Measurements from ENCODE around the gene RHBDL3. TPM values are rescaled to one million over a fixed set of nuclear protein-coding genes. Genes with fewer than 3 reads are reported as not detected.
"Not testable (repeated sequence)": the region's sequence is repeated elsewhere in the genome, so short reads cannot be mapped to it uniquely, and the experiment has no call there.

The RHBDL3 gene
- total RNA-seq, 6 donors from 2014 or later, result 0.47 to 1.2 TPM; not detected in 4

- H3K4me1 ChIP-seq, result peaks cover 0 to 6% (median 1%) of the 10 kb centered on the region in 4 donors
- DNase-seq (no peak), ATAC-seq (ENCODE audit: low FRiP score in 2 of 2) (peak in 1 of 2 donors; percentile 57)
- no peaks in the 10 kb centered on the region for H3K27me3 ChIP-seq
- WGBS, 2 donors, result 79 to 92% methylated on average over 4 of the region's 4 CpGs
- H3K9me3 ChIP-seq, result no peaks in the 10 kb centered on the region
- no peak for TF ChIP-seq POLR2AphosphoS5 (IDR thresholded peaks at IDR 0.05)
- no peak for TF ChIP-seq EP300 (IDR thresholded peaks at IDR 0.05)
- TF ChIP-seq CTCF (IDR thresholded peaks at IDR 0.05), result no peak
- TF ChIP-seq POLR2A (IDR thresholded peaks at IDR 0.05), result no peak
- H3K27ac ChIP-seq, result no peak overlapping the region
- no peaks in the 10 kb centered on the region for H3K36me3 ChIP-seq
- H3K4me3 ChIP-seq, result no peak overlapping the region
These were observed 6.0 kb upstream of the RHBDL3 start for GRCh38 chr17:32259586-32259985.

- DNase-seq (no peak), ATAC-seq (ENCODE audit: low FRiP score in 2 of 2) (no peak)
- H3K9me3 ChIP-seq, result no peaks in the 10 kb centered on the region
- no peak overlapping the region for H3K27ac ChIP-seq
- TF ChIP-seq CTCF (IDR thresholded peaks at IDR 0.05), result no peak
- no peak for TF ChIP-seq POLR2A (IDR thresholded peaks at IDR 0.05)
- no peak for TF ChIP-seq EP300 (IDR thresholded peaks at IDR 0.05)
- no peak for TF ChIP-seq POLR2AphosphoS5 (IDR thresholded peaks at IDR 0.05)
- H3K4me3 ChIP-seq, result no peak overlapping the region
- peaks cover 0 to 11% (median 4%) of the 10 kb centered on the region in 4 donors for H3K27me3 ChIP-seq
- WGBS, 2 donors, result 22 to 36% methylated on average over 5 to 7 of the region's 7 CpGs
- H3K4me1 ChIP-seq, result peaks cover 7 to 21% (median 10%) of the 10 kb centered on the region in 4 donors
- H3K36me3 ChIP-seq, result no peaks in the 10 kb centered on the region
These were observed 4.3 kb upstream of the RHBDL3 start for GRCh38 chr17:32261417-32261736.

GRCh38 chr17:32261936-32262510 lies 3.6 kb upstream of the RHBDL3 start:
- ATAC-seq (ENCODE audit: low FRiP score in 2 of 2) (no peak), DNase-seq (no peak)
- H3K36me3 ChIP-seq, result no peaks in the 10 kb centered on the region
- H3K27ac ChIP-seq, result no peak overlapping the region
- TF ChIP-seq POLR2AphosphoS5 (IDR thresholded peaks at IDR 0.05), result no peak
- TF ChIP-seq EP300 (IDR thresholded peaks at IDR 0.05), result no peak
- WGBS, 2 donors, result 85% methylated on average over 13 of the region's 13 CpGs
- H3K9me3 ChIP-seq, result no peaks in the 10 kb centered on the region
- no peak overlapping the region for H3K4me3 ChIP-seq
- H3K4me1 ChIP-seq, result peaks cover 14 to 28% (median 16%) of the 10 kb centered on the region in 4 donors
- H3K27me3 ChIP-seq, result peaks cover 0 to 18% (median 9%) of the 10 kb centered on the region in 4 donors

GRCh38 chr17:32263515-32263914 lies 2.1 kb upstream of the RHBDL3 start:
- not testable (repeated sequence) for ATAC-seq (ENCODE audit: low FRiP score in 2 of 2); H3K4me3 ChIP-seq; H3K27ac ChIP-seq; DNase-seq; H3K36me3 ChIP-seq; H3K9me3 ChIP-seq
- H3K27me3 ChIP-seq, result peaks cover 0 to 30% (median 16%) of the 10 kb centered on the region in 4 donors
- peaks cover 21 to 37% (median 24%) of the 10 kb centered on the region in 4 donors for H3K4me1 ChIP-seq
- WGBS, 2 donors, result 94 to 96% methylated on average over 17 of the region's 17 CpGs

GRCh38 chr17:32264140-32264799 lies 1.4 kb upstream of the RHBDL3 start:
- Histone ChIP-seq H3K27me3 (peaks cover 0 to 35% (median 16%) of the 10 kb centered on the region in 4 donors), H3K9me3 (no peaks in the 10 kb centered on the region), H3K36me3 (no peaks in the 10 kb centered on the region), H3K4me3 (no peak overlapping the region), H3K4me1 (peaks cover 21 to 37% (median 24%) of the 10 kb centered on the region in 4 donors), H3K27ac (no peak overlapping the region)
- WGBS, 2 donors, result 57 to 68% methylated on average over 5 to 6 of the region's 6 CpGs
- no peak for DNase-seq
- ATAC-seq (ENCODE audit: low FRiP score in 2 of 2), result no peak
- TF ChIP-seq POLR2AphosphoS5 (IDR thresholded peaks at IDR 0.05), result no peak
- TF ChIP-seq EP300 (IDR thresholded peaks at IDR 0.05), result no peak
- TF ChIP-seq CTCF (IDR thresholded peaks at IDR 0.05), result no peak
- no peak for TF ChIP-seq POLR2A (IDR thresholded peaks at IDR 0.05)

GRCh38 chr17:32264823-32265191 lies 825 bp upstream of the RHBDL3 start:
- peaks cover 21 to 37% (median 24%) of the 10 kb centered on the region in 4 donors for H3K4me1 ChIP-seq
- TF ChIP-seq POLR2A (IDR thresholded peaks at IDR 0.05) (no peak), CTCF (IDR thresholded peaks at IDR 0.05) (no peak), POLR2AphosphoS5 (IDR thresholded peaks at IDR 0.05) (no peak), EP300 (IDR thresholded peaks at IDR 0.05) (no peak)
- peak overlapping the region in 3 of 4 donors; percentile 64 to 79 (median 65) for H3K4me3 ChIP-seq
- no peak overlapping the region for H3K27ac ChIP-seq
- WGBS, 2 donors, result 33 to 35% methylated on average over 8 of the region's 8 CpGs
- DNase-seq, result no peak
- no peak for ATAC-seq (ENCODE audit: low FRiP score in 2 of 2)
- peaks cover 0 to 35% (median 16%) of the 10 kb centered on the region in 4 donors for H3K27me3 ChIP-seq
- H3K9me3 ChIP-seq, result no peaks in the 10 kb centered on the region
- H3K36me3 ChIP-seq, result no peaks in the 10 kb centered on the region
